Ovary (tissue), 9 donors: ENCODE measurements around the gene LY6G6D. TPM values are rescaled to one million over a fixed set of nuclear protein-coding genes. Genes with fewer than 3 reads are reported as not detected.

Experiments used
- DNase-seq, 5 donors: peaks; one replicate each; pipeline ENCODE4 v3.0.0-alpha.2; 2019 to 2020
- H3K27ac ChIP-seq, 2 donors: fragments of 200-600 bp; one replicate each; pipeline versions ENCODE4 v1.5.1 to v1.8.0; 2019 to 2022
- H3K27me3 ChIP-seq: fragments of 200-600 bp; one replicate; pipeline ENCODE4 v1.8.0; 2022
- H3K36me3 ChIP-seq: fragments of 200-600 bp; sonication (generic); one replicate; pipeline ENCODE4 v1.5.1; 2019
- H3K4me1 ChIP-seq: one replicate; pipeline ENCODE4 v1.8.1; 2013; ENCODE audit warnings: mild to moderate bottlenecking, moderate library complexity; ENCODE audit not compliant: insufficient read depth
- H3K4me3 ChIP-seq: fragments of 200-600 bp; sonication (generic); one replicate; pipeline ENCODE4 v1.5.1; 2017
- H3K9me3 ChIP-seq, 2 donors: fragments of 200-600 bp in 1 of 2; sonication (generic) in 1 of 2; one replicate each; pipeline versions ENCODE4 v1.5.1 to v1.8.1; 2013 to 2019; ENCODE audit warnings: mild to moderate bottlenecking in 1 of 2, moderate library complexity in 1 of 2
- CTCF ChIP-seq, 3 donors: fragments of 450-650 bp in 2 of 3; fragments of 200-600 bp in 1 of 3; IDR thresholded peaks; one replicate each; pipeline versions ENCODE4 v1.5.1 to v1.8.0; 2016 to 2022; ENCODE audit warnings: antibody characterized with exemption in 3 of 3, mild to moderate bottlenecking in 1 of 3
- EP300 ChIP-seq: sonication (generic); formaldehyde crosslinking; IDR thresholded peaks from one replicate; pipeline ENCODE4 v1.6.1; 2017; ENCODE audit warnings: antibody characterized with exemption
- POLR2A ChIP-seq: fragments of 450-650 bp; IDR thresholded peaks from one replicate; pipeline ENCODE4 v1.6.1; 2017; ENCODE audit warnings: antibody characterized with exemption, mild to moderate bottlenecking, moderate library complexity
- WGBS, 3 donors: extraction: QIAGEN DNeasy Blood & Tissue Kit in 1 of 3; methylation state at CpG; one replicate each; pipeline versions ENCODE4 v1.1.5 to v1.1.7; 2013 to 2017; 5-methylcytosine and 5-hydroxymethylcytosine counted together
- intact Hi-C, 4 donors: fragments of 100-400 bp; cut with DNase I; formaldehyde crosslinking; loops; one replicate each; pipeline versions ENCODE4 v1.11.0 to v1.15.1; 2022 to 2023
- polyA plus RNA-seq, 2 donors: library from polyadenylated mRNA; stranded (reverse); fragments of 200-250 nt in 1 of 2; fragments of 350-450 nt in 1 of 2; fragmentation: Illumina TruSeq in 1 of 2; extraction: RNeasy Lipid Tissue Mini Kit (QIAGEN cat#74804) in 1 of 2; gene quantifications; one replicate each; pipeline ENCODE4 v1.2.3, GENCODE V29; 2013 to 2014
- total RNA-seq, 7 donors: library from RNA; depleted of rRNA in 2 of 7; stranded (reverse); fragments of >200 nt in 2 of 7; fragmentation: NEBNext Ultra II Directional in 3 of 7; extraction: Animal tissue kit (Norgen Biotek cat#: 25700) in 3 of 7; gene quantifications; one replicate each; pipeline versions ENCODE4 v1.1.0 to v1.2.4, GENCODE V29; 2016 to 2023
- donor health status: DM: no; HTN: no; CAD: no; lungs with moderate emphysema.
- donor health status: DM: no; HTN: no; CAD: no.
- donor health status: Bipolar disorder and iron deficiency.
- donor health status: DM: yes; HTN: yes; CAD: no.
- donor health status: DM: no; HTN: no; CAD: no.
- donor health status: DM: yes; HTN: yes; CAD: no.

LY6G6D gene
- total and polyA plus RNA-seq, 9 donors: not detected

GRCh38 chr6:31693535-31693934 lies 21.6 kb upstream of the LY6G6D start:
- WGBS, 3 donors: 87 to 90% (median 87%) methylated on average over 6 of the region's 6 CpGs
- no peak for DNase-seq
- TF ChIP-seq EP300: no peak
- TF ChIP-seq CTCF (IDR thresholded peaks at IDR 0.05): no peak
- no peak for TF ChIP-seq POLR2A
- Histone ChIP-seq H3K4me1 (no peaks in the 10 kb centered on the region), H3K27me3 (no peaks in the 10 kb centered on the region), H3K4me3 (no peak overlapping the region), H3K27ac (no peak overlapping the region), H3K36me3 (no peaks in the 10 kb centered on the region), H3K9me3 (no peaks in the 10 kb centered on the region)
- intact Hi-C loops: no loop called here

GRCh38 chr6:31697555-31697954 lies 17.6 kb upstream of the LY6G6D start:
- intact Hi-C loops: no loop called here
- Histone ChIP-seq H3K27me3 (no peaks in the 10 kb centered on the region), H3K36me3 (no peaks in the 10 kb centered on the region), H3K4me3 (no peak overlapping the region), H3K27ac (no peak overlapping the region), H3K9me3 (no peaks in the 10 kb centered on the region), H3K4me1 (peaks cover 8% of the 10 kb centered on the region)
- no peak for DNase-seq
- WGBS, 3 donors: 44 to 50% (median 46%) methylated on average over 3 of the region's 3 CpGs
- TF ChIP-seq CTCF (IDR thresholded peaks at IDR 0.05): no peak
- no peak for TF ChIP-seq POLR2A
- TF ChIP-seq EP300: no peak

- H3K27ac ChIP-seq: no peak overlapping the region
- TF ChIP-seq EP300 (no peak), POLR2A (no peak), CTCF (IDR thresholded peaks at IDR 0.05) (no peak)
- 86 to 89% (median 87%) methylated on average over 5 of the region's 5 CpGs for WGBS, 3 donors
- H3K4me3 ChIP-seq: no peak overlapping the region
- H3K4me1 ChIP-seq: peaks cover 11% of the 10 kb centered on the region
- no peaks in the 10 kb centered on the region for H3K9me3 ChIP-seq
- H3K36me3 ChIP-seq: no peaks in the 10 kb centered on the region
- DNase-seq: no peak
- no peaks in the 10 kb centered on the region for H3K27me3 ChIP-seq
- intact Hi-C loops: no loop called here
Observed at GRCh38 chr6:31700740-31701401, 14.3 kb upstream of the LY6G6D start.

- peak overlapping the region; percentile 87 to 99 for H3K27ac ChIP-seq
- no peaks in the 10 kb centered on the region for H3K9me3 ChIP-seq
- peak overlapping the region; percentile 58 for H3K4me3 ChIP-seq
- intact Hi-C loops: loop anchor here in 1 of 4 donors (2.0 kb wide), 1 partner anchor 27 kb away; the partner anchor contains the start of gene DDAH2
- peaks cover 11% of the 10 kb centered on the region for H3K4me1 ChIP-seq
- TF ChIP-seq CTCF (IDR thresholded peaks at IDR 0.05) (no peak), POLR2A (no peak), EP300 (no peak)
- no peaks in the 10 kb centered on the region for H3K27me3 ChIP-seq
- peak in 1 of 5 donors; percentile 33 for DNase-seq
- no peaks in the 10 kb centered on the region for H3K36me3 ChIP-seq
- 23 to 31% (median 23%) methylated on average over 7 of the region's 7 CpGs for WGBS, 3 donors
Observed at GRCh38 chr6:31701666-31702404, 13.3 kb upstream of the LY6G6D start.
